SK-N-SH (cell line): ENCODE data around the gene UGT1A10. TPM values are rescaled to one million over a fixed set of nuclear protein-coding genes. Genes with fewer than 3 reads are reported as not detected.

Source experiments
- CTCF ChIA-PET: fragments of 300-600, 350-600 bp; formaldehyde crosslinking; extraction: SDS; loops from one replicate; lab custom pipeline; 2021; lab: Yijun Ruan, JAX
- POLR2A ChIA-PET: fragments of 350-600 bp; sonication (Branson Sonifier 250); formaldehyde crosslinking; extraction: SDS; loops from one replicate; lab custom pipeline; 2020; ENCODE audit warnings: antibody characterized with exemption, inconsistent platforms; lab: Yijun Ruan, JAX
- DNase-seq: peaks from one replicate; pipeline ENCODE4 v3.0.0; 2012
- H2AFZ ChIP-seq: fragments of 200-600 bp; sonication (generic); 2 replicates; pipeline ENCODE4 v1.8.1; 2016; ENCODE audit warnings: antibody characterized with exemption, mild to moderate bottlenecking, low read depth
- H3F3A ChIP-seq: fragments of 200-600 bp; sonication (generic); replicated peaks from 2 replicates; pipeline ENCODE3; 2016; ENCODE audit warnings: antibody characterized with exemption, mild to moderate bottlenecking; ENCODE audit not compliant: insufficient read depth
- H3K27ac ChIP-seq, 2 experiments: fragments of 200-500 bp in 1 of 2; fragments of 200-600 bp in 1 of 2; sonication (Bioruptor generic) in 1 of 2; sonication (generic), shearing (Covaris generic) in 1 of 2; 2 replicates each; pipeline versions ENCODE4 v1.5.1 to v1.6.1; 2014 to 2016; ENCODE audit warnings: low read depth in 2 of 2, inconsistent platforms in 1 of 2, low read length in 1 of 2, mild to moderate bottlenecking in 1 of 2, mixed read lengths in 1 of 2
- H3K27me3 ChIP-seq: fragments of 200-600 bp; sonication (generic), shearing (Covaris generic); 2 replicates; pipeline ENCODE4 v1.6.1; 2016; ENCODE audit warnings: mixed run types; ENCODE audit not compliant: insufficient read depth
- H3K36me3 ChIP-seq, 2 experiments: fragments of 200-500 bp in 1 of 2; fragments of 200-600 bp in 1 of 2; sonication (Bioruptor generic) in 1 of 2; sonication (generic) in 1 of 2; replicated peaks in 1 of 2; 2 replicates each; pipeline versions ENCODE3 to v1.5.1; 2014 to 2016; ENCODE audit warnings: low read length in 1 of 2, mild to moderate bottlenecking in 1 of 2; ENCODE audit not compliant: insufficient read depth in 2 of 2, control insufficient read depth in 1 of 2
- H3K4me1 ChIP-seq, 2 experiments: fragments of 200-500 bp in 1 of 2; fragments of 200-600 bp in 1 of 2; sonication (Bioruptor generic) in 1 of 2; sonication (generic), shearing (Covaris generic) in 1 of 2; 2 replicates each; pipeline versions ENCODE4 v1.5.1 to v1.6.1; 2014 to 2016; ENCODE audit warnings: low read depth in 1 of 2, low read length in 1 of 2, mixed run types in 1 of 2; ENCODE audit not compliant: insufficient read depth in 2 of 2, control insufficient read depth in 1 of 2
- H3K4me2 ChIP-seq: fragments of 200-600 bp; sonication (generic), shearing (Covaris generic); 2 replicates; pipeline ENCODE4 v1.6.1; 2017; ENCODE audit warnings: mixed run types
- H3K4me3 ChIP-seq, 2 experiments: fragments of 200-500 bp in 1 of 2; fragments of 200-600 bp in 1 of 2; sonication (Bioruptor generic) in 1 of 2; sonication (generic), shearing (Covaris generic) in 1 of 2; 2 replicates each; pipeline versions ENCODE4 v1.5.1 to v1.8.1; 2014 to 2016; ENCODE audit warnings: low read depth in 2 of 2, inconsistent platforms in 1 of 2, low read length in 1 of 2, mild to moderate bottlenecking in 1 of 2, mixed read lengths in 1 of 2, moderate library complexity in 1 of 2
- H3K79me2 ChIP-seq: fragments of 200-600 bp; sonication (generic); 2 replicates; pipeline ENCODE4 v1.8.1; 2017; ENCODE audit warnings: mild to moderate bottlenecking; ENCODE audit not compliant: insufficient read depth
- H3K9ac ChIP-seq: fragments of 200-600 bp; sonication (generic); 2 replicates; pipeline ENCODE4 v1.6.1; 2017; ENCODE audit warnings: mixed run types
- H3K9me2 ChIP-seq: fragments of 200-600 bp; sonication (generic); 2 replicates; pipeline ENCODE4 v1.6.1; 2017; ENCODE audit warnings: mixed run types
- H3K9me3 ChIP-seq: fragments of 200-600 bp; sonication (generic); 2 replicates; pipeline ENCODE4 v1.6.1; 2017; ENCODE audit warnings: mixed run types, mild to moderate bottlenecking, moderate library complexity
- H4K20me1 ChIP-seq: fragments of 200-600 bp; sonication (generic); 2 replicates; pipeline ENCODE4 v1.6.1; 2017; ENCODE audit warnings: mild to moderate bottlenecking, mixed run types; ENCODE audit not compliant: insufficient read depth
- CHD2 ChIP-seq: fragments of 150-350 bp; IDR thresholded peaks from 2 replicates; pipeline ENCODE4 v1.6.1; 2018; ENCODE audit warnings: low read length; ENCODE audit not compliant: partially characterized antibody
- GABPA ChIP-seq: IDR thresholded peaks from 2 replicates; pipeline ENCODE4 v1.4.0; 2012; ENCODE audit warnings: low read depth, mild to moderate bottlenecking
- MXI1 ChIP-seq: IDR thresholded peaks from 2 replicates; pipeline ENCODE4 v1.6.1; 2012; ENCODE audit warnings: mild to moderate bottlenecking, low read depth, low read length, improper control_type of control experiment
- NFIC ChIP-seq: IDR thresholded peaks from 2 replicates; pipeline ENCODE4 v1.4.0; 2012; ENCODE audit warnings: borderline replicate concordance
- RAD21 ChIP-seq: IDR thresholded peaks from 2 replicates; pipeline ENCODE4 v1.6.1; 2012; ENCODE audit warnings: mild to moderate bottlenecking, low read length
- RCOR1 ChIP-seq: fragments of 150-350 bp; IDR thresholded peaks from 2 replicates; pipeline ENCODE4 v1.6.1; 2017; ENCODE audit warnings: antibody characterized with exemption, low read length
- TCF12 ChIP-seq: IDR thresholded peaks from 2 replicates; pipeline ENCODE4 v1.4.0; 2012
- TEAD4 ChIP-seq: IDR thresholded peaks from 2 replicates; pipeline ENCODE4 v1.4.0; 2012; ENCODE audit warnings: mild to moderate bottlenecking, borderline replicate concordance; ENCODE audit not compliant: insufficient read depth
- WGBS: methylation state at CpG from one replicate; pipeline ENCODE4 v1.1.6; 2017; ENCODE audit warnings: low lambda C conversion rate; 5-methylcytosine and 5-hydroxymethylcytosine counted together
- polyA plus RNA-seq, 3 experiments: library from polyadenylated mRNA; depleted of rRNA; stranded (reverse); fragments of >200 nt; gene quantifications; 2 replicates each; pipeline ENCODE4 v1.2.3, GENCODE V29; 2012
- TF ChIP-seq, protein P1 (sequence below): fragments of 200-600 bp; sonication (generic); IDR thresholded peaks from 2 replicates; pipeline ENCODE4 v1.6.1; 2017; ENCODE audit warnings: antibody characterized with exemption, mild to moderate bottlenecking, moderate library complexity

Gene UGT1A10
- polyA plus RNA-seq, 1 of the 3 experiments (the other 2 are of a cell fraction) = not detected

DNA sequence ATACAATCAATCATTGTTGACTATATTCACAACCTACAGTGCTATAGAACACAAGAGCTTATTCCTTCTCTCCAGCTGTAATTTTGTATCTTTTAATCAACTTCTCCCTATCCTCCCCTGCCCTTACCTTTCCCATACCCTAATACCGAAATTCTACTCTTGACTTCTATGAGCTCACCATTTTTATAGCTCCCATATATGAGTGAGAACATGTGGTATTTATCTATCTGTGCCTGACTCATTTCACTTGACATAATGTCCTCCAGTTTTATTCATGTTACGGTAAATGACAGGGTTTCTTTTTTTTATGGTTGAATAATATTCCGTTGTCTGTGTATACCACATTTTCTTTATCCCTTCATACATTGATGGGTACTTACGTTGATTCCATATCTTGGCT, 144.5 kb downstream of the UGT1A10 start:
- H3K9me3 ChIP-seq = no peaks in the 10 kb centered on the region
- no peak overlapping the region for H3K27ac ChIP-seq
- H3K9me2 ChIP-seq = no peaks in the 10 kb centered on the region
- no peaks in the 10 kb centered on the region for H3K4me1 ChIP-seq
- H3K27me3 ChIP-seq = no peaks in the 10 kb centered on the region
- H3K36me3 ChIP-seq = no peaks in the 10 kb centered on the region
- POLR2A ChIA-PET = no interaction called here
- 43% methylated on average over 4 of the region's 4 CpGs for WGBS
- no peak overlapping the region for H3K4me3 ChIP-seq
- no peak for DNase-seq
- no peaks in the 10 kb centered on the region for H4K20me1 ChIP-seq
- TF ChIP-seq TCF12 = no peak
- TF ChIP-seq, protein P1, sequence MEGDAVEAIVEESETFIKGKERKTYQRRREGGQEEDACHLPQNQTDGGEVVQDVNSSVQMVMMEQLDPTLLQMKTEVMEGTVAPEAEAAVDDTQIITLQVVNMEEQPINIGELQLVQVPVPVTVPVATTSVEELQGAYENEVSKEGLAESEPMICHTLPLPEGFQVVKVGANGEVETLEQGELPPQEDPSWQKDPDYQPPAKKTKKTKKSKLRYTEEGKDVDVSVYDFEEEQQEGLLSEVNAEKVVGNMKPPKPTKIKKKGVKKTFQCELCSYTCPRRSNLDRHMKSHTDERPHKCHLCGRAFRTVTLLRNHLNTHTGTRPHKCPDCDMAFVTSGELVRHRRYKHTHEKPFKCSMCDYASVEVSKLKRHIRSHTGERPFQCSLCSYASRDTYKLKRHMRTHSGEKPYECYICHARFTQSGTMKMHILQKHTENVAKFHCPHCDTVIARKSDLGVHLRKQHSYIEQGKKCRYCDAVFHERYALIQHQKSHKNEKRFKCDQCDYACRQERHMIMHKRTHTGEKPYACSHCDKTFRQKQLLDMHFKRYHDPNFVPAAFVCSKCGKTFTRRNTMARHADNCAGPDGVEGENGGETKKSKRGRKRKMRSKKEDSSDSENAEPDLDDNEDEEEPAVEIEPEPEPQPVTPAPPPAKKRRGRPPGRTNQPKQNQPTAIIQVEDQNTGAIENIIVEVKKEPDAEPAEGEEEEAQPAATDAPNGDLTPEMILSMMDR = no peak
- no peak for TF ChIP-seq GABPA
- TF ChIP-seq CHD2 = no peak
- no peaks in the 10 kb centered on the region for H3F3A ChIP-seq
- H3K79me2 ChIP-seq = no peaks in the 10 kb centered on the region
- no peak overlapping the region for H3K4me2 ChIP-seq
- CTCF ChIA-PET = no interaction called here
- no peak overlapping the region for H2AFZ ChIP-seq
- no peak overlapping the region for H3K9ac ChIP-seq

DNA sequence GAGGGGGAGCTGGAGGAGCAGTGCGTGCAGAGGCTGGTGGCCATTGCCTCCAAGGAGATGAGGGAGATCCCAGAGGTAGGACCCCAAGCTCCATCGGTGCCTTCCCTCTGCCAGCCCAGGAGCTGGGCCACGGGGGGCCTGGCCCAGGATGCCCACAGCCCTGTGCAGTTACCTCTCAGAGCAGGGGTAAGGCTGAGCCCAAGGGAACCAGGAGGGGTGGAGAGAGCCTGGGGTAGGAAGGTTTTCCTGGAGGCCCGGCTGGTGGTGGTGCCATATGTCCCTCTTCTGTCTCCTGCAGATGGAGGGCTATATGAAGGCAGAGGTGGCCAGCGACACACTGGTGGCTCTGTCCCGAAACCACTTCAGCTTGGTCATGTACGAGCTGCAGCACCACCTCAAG, 153.3 kb downstream of the UGT1A10 start:
- H3K27me3 ChIP-seq = no peaks in the 10 kb centered on the region
- H3K4me2 ChIP-seq = no peak overlapping the region
- no peak overlapping the region for H2AFZ ChIP-seq
- no peaks in the 10 kb centered on the region for H3K9me3 ChIP-seq
- ChIA-PET POLR2A (no interaction called here), CTCF (no interaction called here)
- H4K20me1 ChIP-seq = no peaks in the 10 kb centered on the region
- no peaks in the 10 kb centered on the region for H3F3A ChIP-seq
- H3K9ac ChIP-seq = no peak overlapping the region
- no peak for DNase-seq
- H3K4me3 ChIP-seq = no peak overlapping the region
- H3K27ac ChIP-seq = no peak overlapping the region
- H3K36me3 ChIP-seq = no peaks in the 10 kb centered on the region
- 60% methylated on average over 3 of the region's 7 CpGs for WGBS
- TF ChIP-seq RCOR1 = no peak
- TF ChIP-seq TEAD4 = no peak
- TF ChIP-seq NFIC = no peak
- no peak for TF ChIP-seq RAD21
- TF ChIP-seq, protein P1 = no peak
- TF ChIP-seq MXI1 = no peak
- no peaks in the 10 kb centered on the region for H3K79me2 ChIP-seq
- no peaks in the 10 kb centered on the region for H3K9me2 ChIP-seq
- H3K4me1 ChIP-seq = no peaks in the 10 kb centered on the region
